Subcutaneous adipose tissue (tissue), 4 donors: ENCODE measurements around the gene TAP1. TPM values are rescaled to one million over a fixed set of nuclear protein-coding genes. Genes with fewer than 3 reads are reported as not detected.

ENCODE experiments used
- CTCF ChIP-seq: fragments of 450-650 bp; IDR thresholded peaks from one replicate; pipeline ENCODE4 v1.5.1; 2016; ENCODE audit warnings: low read depth, mild to moderate bottlenecking, control low read depth, antibody characterized with exemption, moderate library complexity
- total RNA-seq, 4 donors: library from RNA; depleted of rRNA; stranded (reverse); fragments of >200 nt; gene quantifications; one replicate each; pipeline ENCODE4 v1.1.0, GENCODE V29; 2016

TAP1 gene
- total RNA-seq, 4 donors from 2014 or later, result 18.3 to 76.9 (median 32.4) TPM

GRCh38 chr6:32867554-32868256 is 14.2 kb upstream of the TAP1 start:
- no peak for TF ChIP-seq CTCF

- no peak for TF ChIP-seq CTCF
Observed at GRCh38 chr6:32867022-32867477, 13.5 kb upstream of the TAP1 start.

DNA sequence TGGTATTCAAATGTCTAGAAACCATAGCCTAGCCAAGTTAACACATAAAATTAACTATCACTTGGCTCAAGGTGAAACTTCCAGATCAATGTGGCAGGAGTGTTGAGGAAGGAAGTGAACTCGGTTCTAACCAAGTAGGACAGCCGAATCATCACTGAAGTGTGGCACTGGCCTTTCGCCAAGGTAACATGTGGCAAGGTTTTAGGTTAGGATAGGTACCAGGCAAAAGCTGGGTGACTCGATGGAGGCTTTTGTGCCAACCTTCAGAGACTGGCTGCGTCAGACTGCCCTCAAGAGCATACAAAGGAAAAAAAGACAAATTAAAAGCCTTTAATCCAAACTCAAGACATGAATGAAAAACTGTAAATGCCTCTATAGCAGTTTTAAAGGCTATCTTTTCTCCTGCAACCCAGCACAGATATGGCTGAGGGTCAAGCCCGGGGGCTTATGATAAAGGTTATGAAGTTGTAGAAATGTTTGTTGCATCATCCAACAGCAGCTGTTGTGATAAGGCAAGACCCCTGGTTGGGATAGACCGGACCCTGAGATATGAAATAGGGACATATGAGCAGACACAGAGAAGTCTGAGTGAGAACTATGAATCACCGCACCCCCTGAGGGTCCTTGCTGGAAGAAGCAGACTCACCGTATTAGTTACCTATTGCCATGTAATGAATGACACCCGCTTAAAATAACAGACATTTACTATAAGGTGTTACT is 12.4 kb upstream of the TAP1 start:
- no peak for TF ChIP-seq CTCF

- TF ChIP-seq CTCF, result no peak
Observed at GRCh38 chr6:32862725-32863124, 9.2 kb upstream of the TAP1 start.

GRCh38 chr6:32860674-32861073 is 7.2 kb upstream of the TAP1 start:
- TF ChIP-seq CTCF, result no peak

DNA sequence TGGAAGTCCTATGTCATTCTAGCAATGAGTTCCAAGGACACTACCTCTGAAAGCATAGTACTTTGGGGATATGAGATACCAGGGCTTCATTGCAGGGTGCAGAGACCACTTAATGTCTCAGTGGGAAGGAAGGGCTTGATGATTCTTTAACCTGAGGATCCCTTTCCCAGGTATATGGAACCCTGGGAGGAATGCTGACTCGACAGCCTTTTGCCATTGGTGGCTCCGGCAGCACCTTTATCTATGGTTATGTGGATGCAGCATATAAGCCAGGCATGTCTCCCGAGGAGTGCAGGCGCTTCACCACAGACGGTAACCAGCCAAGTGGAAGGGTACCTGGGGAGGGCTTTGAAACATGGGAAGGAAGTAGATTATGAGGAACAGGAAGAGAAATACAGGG is 4.7 kb upstream of the TAP1 start:
- no peak for TF ChIP-seq CTCF

GRCh38 chr6:32857156-32857891 is 3.8 kb upstream of the TAP1 start:
- TF ChIP-seq CTCF, result no peak
